ENCODE results near the gene RALGAPA2.

DNA sequence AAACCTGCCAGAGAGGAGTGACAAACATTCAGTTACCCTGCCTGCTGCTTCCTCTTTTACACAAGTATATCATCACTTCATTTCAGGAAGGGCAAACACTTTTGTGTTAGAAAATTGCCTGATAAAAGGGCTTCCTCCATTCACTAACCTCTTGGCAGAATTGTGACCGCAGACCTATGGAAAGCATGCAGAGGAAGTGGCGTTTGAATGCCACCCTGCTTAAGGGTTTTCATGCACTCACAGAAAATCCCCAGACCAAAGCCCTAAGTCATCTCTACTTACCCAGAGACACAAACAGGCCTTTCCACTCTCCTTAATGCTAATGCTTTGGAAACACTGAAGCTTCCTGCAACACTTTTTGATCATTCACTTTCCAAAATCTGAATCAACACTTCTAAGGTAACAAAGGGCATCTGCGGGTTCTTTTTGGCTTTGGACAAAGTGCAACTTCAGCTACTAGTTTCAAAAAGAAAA, 22.1 kb upstream of the RALGAPA2 start:
- no peak for TF ChIP-seq SUZ12 (IDR thresholded peaks at IDR 0.05; ENCODE audit: extremely low read depth, insufficient read depth, insufficient read length)
- TF ChIP-seq ZNF274 (IDR thresholded peaks at IDR 0.05; ENCODE audit: low read depth, low read length) = no peak

Measured in NT2/D1 (cell line).